Measurements from ENCODE around the gene PRCP.

PRCP gene

DNA sequence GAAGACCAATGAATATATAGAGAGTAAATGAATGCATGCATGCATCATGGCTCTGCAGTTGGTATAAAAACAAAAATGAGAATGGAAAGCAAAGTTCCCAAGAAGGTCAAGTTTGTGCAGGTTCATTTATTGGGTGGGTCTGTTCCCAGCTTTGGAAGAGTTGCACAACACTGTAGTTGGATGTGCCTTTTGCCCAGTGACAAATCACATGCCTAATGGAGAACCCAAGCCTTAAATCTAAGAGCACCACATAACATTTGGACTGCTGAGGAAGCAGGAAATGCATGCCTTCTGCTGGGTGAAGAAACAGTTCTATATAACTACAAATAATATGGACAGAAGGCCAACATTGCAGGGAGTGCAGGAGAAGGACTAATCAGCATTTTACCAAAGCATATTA is 30.6 kb downstream of the PRCP start:
- no peak overlapping the region for H3K27ac ChIP-seq (ENCODE audit: low read depth, low read length)
- H3K4me3 ChIP-seq (ENCODE audit: low read depth, low read length) = no peak overlapping the region
- H3K27me3 ChIP-seq (ENCODE audit: control insufficient read depth, insufficient read depth, low read length) = no peaks in the 10 kb centered on the region
- no peak overlapping the region for H3K9ac ChIP-seq (ENCODE audit: low read depth, low read length)
- no peaks in the 10 kb centered on the region for H3K9me3 ChIP-seq (ENCODE audit: control insufficient read depth, insufficient read depth, low read length)
- H3K4me1 ChIP-seq (ENCODE audit: control insufficient read depth, insufficient read depth, low read length) = peaks cover 8% of the 10 kb centered on the region; the same call in 1 of the 2 replicates
- no peaks in the 10 kb centered on the region for H3K36me3 ChIP-seq (ENCODE audit: control insufficient read depth, insufficient read depth, low read length)

DNA sequence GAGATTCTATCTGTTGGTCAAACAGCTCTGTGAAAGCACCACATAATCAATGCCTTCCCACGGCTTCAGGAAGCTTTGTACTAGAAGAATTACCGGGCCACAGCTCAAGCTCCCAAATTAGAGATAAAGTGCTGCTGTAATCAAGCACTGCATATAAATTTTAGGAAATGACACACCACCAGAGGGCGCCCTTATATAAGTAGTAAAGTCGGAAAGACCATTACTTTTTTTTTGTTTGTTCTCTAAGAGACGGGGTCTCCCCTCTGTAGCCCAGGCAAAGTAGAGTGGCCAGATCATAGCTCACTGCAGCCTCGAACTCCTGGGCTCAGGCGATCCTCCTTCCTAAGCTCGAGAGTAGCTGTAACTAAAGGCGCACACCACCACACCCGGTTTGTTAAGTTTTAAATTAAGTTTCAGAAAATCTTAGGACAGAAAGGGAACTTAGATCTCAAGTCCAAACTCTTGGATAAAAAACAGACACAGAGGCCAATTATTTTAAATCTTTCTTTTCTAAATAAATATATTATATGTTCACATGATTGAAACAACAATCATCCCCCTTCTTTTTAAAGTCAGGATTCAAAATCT is 32.6 kb downstream of the PRCP start:
- no peaks in the 10 kb centered on the region for H3K27me3 ChIP-seq (ENCODE audit: control insufficient read depth, insufficient read depth, low read length)
- H3K9ac ChIP-seq (ENCODE audit: low read depth, low read length) = no peak overlapping the region
- H3K36me3 ChIP-seq (ENCODE audit: control insufficient read depth, insufficient read depth, low read length) = no peaks in the 10 kb centered on the region
- H3K27ac ChIP-seq (ENCODE audit: low read depth, low read length) = no peak overlapping the region
- H3K9me3 ChIP-seq (ENCODE audit: control insufficient read depth, insufficient read depth, low read length) = no peaks in the 10 kb centered on the region
- no peak overlapping the region for H3K4me3 ChIP-seq (ENCODE audit: low read depth, low read length)
- 0 out of 2 replicates have a peak, but pooled peaks cover 4% of the 10 kb centered on the region for H3K4me1 ChIP-seq (ENCODE audit: control insufficient read depth, insufficient read depth, low read length)

DNA sequence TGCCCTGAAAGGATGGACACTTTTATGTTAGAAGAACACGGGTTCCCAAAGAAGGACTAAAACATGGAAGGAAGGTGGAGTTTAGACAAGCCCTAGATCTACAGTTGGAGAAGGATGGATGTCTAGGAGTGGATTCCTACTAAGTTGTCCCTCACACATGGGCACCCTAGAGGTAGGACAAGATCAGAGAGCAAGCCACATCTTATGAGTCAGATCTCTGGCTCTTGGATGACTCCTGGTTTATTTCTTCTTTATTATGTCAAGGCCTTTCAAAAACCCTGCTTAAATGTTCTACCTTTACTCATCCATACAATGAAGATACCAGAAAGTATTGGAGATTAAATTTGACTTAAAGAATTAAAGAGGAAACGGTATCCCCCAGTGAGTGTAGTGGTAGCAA is 34.4 kb downstream of the PRCP start:
- Histone ChIP-seq H3K36me3 (ENCODE audit: control insufficient read depth, insufficient read depth, low read length) (no peaks in the 10 kb centered on the region), H3K9me3 (ENCODE audit: control insufficient read depth, insufficient read depth, low read length) (no peaks in the 10 kb centered on the region), H3K4me3 (ENCODE audit: low read depth, low read length) (no peak overlapping the region), H3K27ac (ENCODE audit: low read depth, low read length) (no peak overlapping the region), H3K27me3 (ENCODE audit: control insufficient read depth, insufficient read depth, low read length) (no peaks in the 10 kb centered on the region), H3K9ac (ENCODE audit: low read depth, low read length) (no peak overlapping the region), H3K4me1 (ENCODE audit: control insufficient read depth, insufficient read depth, low read length) (0 out of 2 replicates have a peak, but pooled peaks cover 4% of the 10 kb centered on the region)

DNA sequence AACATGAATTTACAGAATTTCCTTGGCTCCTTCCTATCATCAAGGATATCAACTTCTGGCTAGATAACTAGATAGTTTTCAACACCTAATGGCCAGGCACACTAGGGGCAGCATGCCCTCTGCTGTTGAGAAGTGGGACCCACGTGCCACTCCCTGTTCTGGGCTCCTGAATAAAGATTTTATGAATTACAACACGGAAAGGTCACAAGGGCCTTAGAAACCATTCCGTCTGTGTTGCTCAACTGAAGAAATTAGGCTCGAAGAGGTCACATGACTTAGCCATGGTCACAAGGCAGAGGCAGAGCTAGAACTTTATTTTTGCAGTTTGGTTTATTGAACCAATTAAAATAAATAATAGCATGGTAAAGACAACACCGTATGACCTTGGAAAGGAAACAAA is 36.0 kb downstream of the PRCP start:
- H3K4me3 ChIP-seq (ENCODE audit: low read depth, low read length) = no peak overlapping the region
- no peak overlapping the region for H3K27ac ChIP-seq (ENCODE audit: low read depth, low read length)
- H3K9me3 ChIP-seq (ENCODE audit: control insufficient read depth, insufficient read depth, low read length) = no peaks in the 10 kb centered on the region
- no peaks in the 10 kb centered on the region for H3K36me3 ChIP-seq (ENCODE audit: control insufficient read depth, insufficient read depth, low read length)
- H3K27me3 ChIP-seq (ENCODE audit: control insufficient read depth, insufficient read depth, low read length) = no peaks in the 10 kb centered on the region
- no peaks in the 10 kb centered on the region for H3K4me1 ChIP-seq (ENCODE audit: control insufficient read depth, insufficient read depth, low read length)
- no peak overlapping the region for H3K9ac ChIP-seq (ENCODE audit: low read depth, low read length)

DNA sequence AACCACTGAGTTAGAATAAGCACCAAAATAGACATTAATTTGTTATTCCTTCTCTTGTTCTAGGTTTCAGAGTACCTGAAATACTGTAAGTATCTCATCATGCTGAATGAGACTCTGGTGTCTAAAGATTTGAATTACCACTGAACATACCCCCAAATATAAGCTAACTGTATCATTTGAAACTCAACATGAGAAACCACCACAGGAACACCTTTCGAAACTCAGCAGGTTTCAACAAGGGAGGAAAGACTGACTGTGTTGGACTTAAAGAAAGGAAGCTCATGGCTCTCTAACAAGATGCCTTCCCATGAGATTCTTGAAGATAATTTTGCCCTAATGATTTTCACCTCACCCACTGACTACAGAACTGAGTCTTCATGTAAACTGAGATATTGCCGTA is 37.0 kb downstream of the PRCP start:
- Histone ChIP-seq H3K36me3 (ENCODE audit: control insufficient read depth, insufficient read depth, low read length) (no peaks in the 10 kb centered on the region), H3K4me1 (ENCODE audit: control insufficient read depth, insufficient read depth, low read length) (no peaks in the 10 kb centered on the region), H3K9me3 (ENCODE audit: control insufficient read depth, insufficient read depth, low read length) (no peaks in the 10 kb centered on the region), H3K27ac (ENCODE audit: low read depth, low read length) (no peak overlapping the region), H3K4me3 (ENCODE audit: low read depth, low read length) (no peak overlapping the region), H3K9ac (ENCODE audit: low read depth, low read length) (no peak overlapping the region), H3K27me3 (ENCODE audit: control insufficient read depth, insufficient read depth, low read length) (no peaks in the 10 kb centered on the region)

DNA sequence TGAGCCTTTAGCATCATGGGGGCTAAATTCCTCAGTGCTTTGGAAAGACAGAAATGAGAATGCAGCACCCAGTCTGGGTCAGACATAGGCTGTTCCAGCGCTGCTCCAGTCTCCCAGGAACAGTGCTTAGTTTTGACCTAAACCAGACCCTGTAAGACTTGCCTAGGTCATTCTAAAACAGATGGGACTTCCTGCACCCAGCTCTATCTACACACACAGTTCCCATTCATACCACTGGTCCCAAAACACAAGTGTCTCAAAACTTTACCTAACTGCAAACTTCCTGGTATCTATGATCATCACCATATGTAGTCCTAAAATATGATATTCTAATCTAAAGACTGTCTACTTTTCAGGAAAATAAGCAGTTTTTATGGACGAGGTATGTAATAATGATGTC is 37.9 kb downstream of the PRCP start:
- Histone ChIP-seq H3K4me3 (ENCODE audit: low read depth, low read length) (no peak overlapping the region), H3K36me3 (ENCODE audit: control insufficient read depth, insufficient read depth, low read length) (no peaks in the 10 kb centered on the region), H3K27me3 (ENCODE audit: control insufficient read depth, insufficient read depth, low read length) (no peaks in the 10 kb centered on the region), H3K9me3 (ENCODE audit: control insufficient read depth, insufficient read depth, low read length) (no peaks in the 10 kb centered on the region), H3K9ac (ENCODE audit: low read depth, low read length) (no peak overlapping the region), H3K4me1 (ENCODE audit: control insufficient read depth, insufficient read depth, low read length) (no peaks in the 10 kb centered on the region), H3K27ac (ENCODE audit: low read depth, low read length) (no peak overlapping the region)

DNA sequence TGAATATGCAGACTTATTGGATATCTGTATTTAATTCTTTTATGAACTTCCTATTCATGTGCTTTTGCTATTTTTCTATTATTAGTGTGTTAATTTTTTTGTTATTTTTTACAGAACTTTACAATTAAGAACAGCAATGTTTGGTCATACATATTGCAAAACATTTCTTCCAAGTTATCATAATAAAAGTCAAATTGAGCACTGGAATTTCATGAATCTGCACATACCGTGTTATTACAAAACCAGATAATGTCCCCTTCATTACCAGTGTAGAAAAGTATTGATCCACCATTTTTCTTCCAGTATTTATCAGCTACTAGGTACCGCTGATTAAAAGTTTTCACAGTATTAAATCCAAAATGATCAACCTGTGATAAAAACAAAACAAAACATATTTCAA is 40.5 kb downstream of the PRCP start:
- Histone ChIP-seq H3K4me1 (ENCODE audit: control insufficient read depth, insufficient read depth, low read length) (no peaks in the 10 kb centered on the region), H3K9me3 (ENCODE audit: control insufficient read depth, insufficient read depth, low read length) (no peaks in the 10 kb centered on the region), H3K4me3 (ENCODE audit: low read depth, low read length) (no peak overlapping the region), H3K36me3 (ENCODE audit: control insufficient read depth, insufficient read depth, low read length) (no peaks in the 10 kb centered on the region), H3K9ac (ENCODE audit: low read depth, low read length) (no peak overlapping the region), H3K27me3 (ENCODE audit: control insufficient read depth, insufficient read depth, low read length) (no peaks in the 10 kb centered on the region), H3K27ac (ENCODE audit: low read depth, low read length) (no peak overlapping the region)

DNA sequence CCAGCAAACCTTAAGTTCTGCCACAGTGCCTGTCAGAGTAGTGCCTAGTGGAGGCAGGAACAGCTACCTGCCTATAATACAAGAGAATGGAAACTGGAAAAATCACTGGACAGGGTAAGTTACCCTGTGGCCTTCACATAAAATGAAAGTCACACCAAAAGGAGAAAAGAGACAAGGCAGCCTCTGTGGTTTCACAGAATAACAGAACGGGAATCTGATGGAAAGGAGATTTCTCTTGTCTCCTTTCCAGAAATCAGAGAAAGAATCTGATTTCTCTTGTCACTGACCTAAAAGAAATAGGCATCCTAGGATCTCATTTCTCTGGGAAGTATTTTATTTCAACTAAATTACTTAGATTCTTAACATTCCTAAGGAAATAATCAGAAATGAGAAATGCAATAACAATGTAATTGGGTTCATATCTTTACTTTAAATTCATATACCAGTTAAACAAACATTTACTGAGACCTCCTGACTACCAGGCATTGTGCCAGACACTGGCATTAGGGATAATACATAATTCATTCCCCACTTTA is 41.6 kb downstream of the PRCP start:
- Histone ChIP-seq H3K36me3 (ENCODE audit: control insufficient read depth, insufficient read depth, low read length) (no peaks in the 10 kb centered on the region), H3K9ac (ENCODE audit: low read depth, low read length) (no peak overlapping the region), H3K4me1 (ENCODE audit: control insufficient read depth, insufficient read depth, low read length) (no peaks in the 10 kb centered on the region), H3K9me3 (ENCODE audit: control insufficient read depth, insufficient read depth, low read length) (no peaks in the 10 kb centered on the region), H3K27ac (ENCODE audit: low read depth, low read length) (peak overlapping the region; percentile 25), H3K27me3 (ENCODE audit: control insufficient read depth, insufficient read depth, low read length) (no peaks in the 10 kb centered on the region), H3K4me3 (ENCODE audit: low read depth, low read length) (no peak overlapping the region)

DNA sequence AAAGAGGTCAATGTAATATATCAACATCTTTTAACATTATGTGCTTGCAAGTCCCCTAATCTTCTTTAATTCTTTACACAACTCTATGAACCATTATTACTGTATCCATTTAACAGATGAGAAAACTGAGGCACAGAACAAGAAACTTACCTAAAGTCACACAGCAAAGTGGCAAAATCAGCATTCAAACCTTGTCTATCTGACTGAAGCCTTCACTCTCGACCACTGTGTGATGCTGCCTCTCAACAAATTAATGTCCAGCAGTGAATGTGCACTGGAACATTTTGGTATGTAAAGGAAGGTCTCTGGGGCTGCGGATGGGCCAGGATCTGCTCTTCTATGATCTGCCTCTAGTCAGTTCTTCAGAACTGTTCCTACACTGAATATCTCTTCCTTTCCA is 42.1 kb downstream of the PRCP start:
- Histone ChIP-seq H3K9ac (ENCODE audit: low read depth, low read length) (no peak overlapping the region), H3K4me1 (ENCODE audit: control insufficient read depth, insufficient read depth, low read length) (no peaks in the 10 kb centered on the region), H3K27me3 (ENCODE audit: control insufficient read depth, insufficient read depth, low read length) (no peaks in the 10 kb centered on the region), H3K27ac (ENCODE audit: low read depth, low read length) (no peak overlapping the region), H3K36me3 (ENCODE audit: control insufficient read depth, insufficient read depth, low read length) (no peaks in the 10 kb centered on the region), H3K9me3 (ENCODE audit: control insufficient read depth, insufficient read depth, low read length) (no peaks in the 10 kb centered on the region), H3K4me3 (ENCODE audit: low read depth, low read length) (no peak overlapping the region)

DNA sequence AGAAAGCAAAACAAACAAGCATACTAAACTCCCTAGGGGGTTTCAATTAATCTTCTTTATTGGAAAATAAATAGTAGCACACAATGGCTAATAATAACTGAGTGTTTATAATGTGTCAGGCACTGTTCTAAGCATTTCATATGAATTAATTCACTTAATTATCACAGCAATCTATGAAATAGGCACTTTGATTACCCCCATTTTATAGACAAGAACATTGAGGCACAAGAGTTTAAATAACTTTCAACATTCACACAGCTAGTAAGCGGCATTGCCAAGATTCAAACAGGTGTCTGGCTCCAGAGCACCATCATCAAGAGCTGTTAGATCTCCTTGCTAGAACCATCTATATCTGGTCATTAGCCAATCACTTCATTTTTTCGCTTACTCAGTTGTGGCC is 43.1 kb downstream of the PRCP start:
- Histone ChIP-seq H3K9ac (ENCODE audit: low read depth, low read length) (no peak overlapping the region), H3K27ac (ENCODE audit: low read depth, low read length) (no peak overlapping the region), H3K27me3 (ENCODE audit: control insufficient read depth, insufficient read depth, low read length) (no peaks in the 10 kb centered on the region), H3K4me3 (ENCODE audit: low read depth, low read length) (no peak overlapping the region), H3K9me3 (ENCODE audit: control insufficient read depth, insufficient read depth, low read length) (no peaks in the 10 kb centered on the region), H3K4me1 (ENCODE audit: control insufficient read depth, insufficient read depth, low read length) (no peaks in the 10 kb centered on the region), H3K36me3 (ENCODE audit: control insufficient read depth, insufficient read depth, low read length) (no peaks in the 10 kb centered on the region)

DNA sequence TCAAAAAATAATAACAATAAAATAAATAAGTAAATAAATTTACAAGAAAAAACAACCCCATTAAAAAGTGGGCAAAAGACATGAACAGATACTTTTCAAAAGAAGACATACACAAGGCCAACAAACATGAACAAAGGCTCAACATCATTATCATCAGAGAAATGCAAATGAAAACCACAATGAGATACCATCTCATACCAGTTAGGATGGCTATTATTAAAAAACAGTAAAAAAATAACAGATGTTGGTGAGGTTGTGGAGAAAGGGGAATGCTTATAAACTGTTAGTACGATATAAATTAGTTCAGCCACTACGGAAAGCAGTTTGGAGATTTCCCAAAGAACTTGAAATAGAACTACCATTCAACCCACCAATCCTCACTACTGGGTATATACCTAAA is 44.6 kb downstream of the PRCP start:
- H3K27me3 ChIP-seq (ENCODE audit: control insufficient read depth, insufficient read depth, low read length) = no peaks in the 10 kb centered on the region
- H3K36me3 ChIP-seq (ENCODE audit: control insufficient read depth, insufficient read depth, low read length) = no peaks in the 10 kb centered on the region
- no peak overlapping the region for H3K4me3 ChIP-seq (ENCODE audit: low read depth, low read length)
- H3K9ac ChIP-seq (ENCODE audit: low read depth, low read length) = no peak overlapping the region
- H3K4me1 ChIP-seq (ENCODE audit: control insufficient read depth, insufficient read depth, low read length) = no peaks in the 10 kb centered on the region
- no peak overlapping the region for H3K27ac ChIP-seq (ENCODE audit: low read depth, low read length)
- H3K9me3 ChIP-seq (ENCODE audit: control insufficient read depth, insufficient read depth, low read length) = no peaks in the 10 kb centered on the region
